HL-60 (cell line): Measurements from ENCODE around the gene HTR3B.

Experiments used
- DNase-seq, 2 experiments: peaks; one replicate each; pipeline ENCODE4 v3.0.0-alpha.2; 2010 to 2020; ENCODE audit warnings: low read depth in 1 of 2, low spot score in 1 of 2
- H3K27ac ChIP-seq: fragments of 250-450 bp; sonication (Bioruptor Pico); replicated peaks from 2 replicates; pipeline ENCODE4 v1.5.1; 2020; ENCODE audit warnings: mild to moderate bottlenecking, moderate library complexity
- H3K27me3 ChIP-seq: fragments of 250-450 bp; sonication (Bioruptor Pico); 2 replicates; pipeline ENCODE4 v1.5.1; 2021; ENCODE audit warnings: mild to moderate bottlenecking, moderate library complexity; ENCODE audit not compliant: insufficient read depth, poor library complexity, severe bottlenecking
- H3K4me3 ChIP-seq: replicated peaks from 2 replicates; pipeline ENCODE4 v1.5.1; 2011; ENCODE audit warnings: mild to moderate bottlenecking, control low read depth, low read length; ENCODE audit not compliant: insufficient read depth
- GABPA ChIP-seq: IDR thresholded peaks from 2 replicates; pipeline ENCODE4 v1.6.1; 2012; ENCODE audit warnings: low read depth
- POLR2AphosphoS5 ChIP-seq: IDR thresholded peaks from 2 replicates; pipeline ENCODE4 v1.6.1; 2012; ENCODE audit warnings: low read depth
- SPI1 ChIP-seq: IDR thresholded peaks from 2 replicates; pipeline ENCODE4 v1.6.1; 2012; ENCODE audit warnings: low read depth, mild to moderate bottlenecking, borderline replicate concordance
- TF ChIP-seq, protein P1 (sequence below): IDR thresholded peaks from 2 replicates; pipeline ENCODE4 v1.6.1; 2012; ENCODE audit warnings: low read depth; ENCODE audit not compliant: insufficient replicate concordance
- TF ChIP-seq, protein P2 (sequence below): IDR thresholded peaks from one replicate; pipeline ENCODE4 v1.5.1; 2011; ENCODE audit warnings: low read length, control low read depth, inconsistent platforms; ENCODE audit not compliant: insufficient read depth

Gene HTR3B

DNA sequence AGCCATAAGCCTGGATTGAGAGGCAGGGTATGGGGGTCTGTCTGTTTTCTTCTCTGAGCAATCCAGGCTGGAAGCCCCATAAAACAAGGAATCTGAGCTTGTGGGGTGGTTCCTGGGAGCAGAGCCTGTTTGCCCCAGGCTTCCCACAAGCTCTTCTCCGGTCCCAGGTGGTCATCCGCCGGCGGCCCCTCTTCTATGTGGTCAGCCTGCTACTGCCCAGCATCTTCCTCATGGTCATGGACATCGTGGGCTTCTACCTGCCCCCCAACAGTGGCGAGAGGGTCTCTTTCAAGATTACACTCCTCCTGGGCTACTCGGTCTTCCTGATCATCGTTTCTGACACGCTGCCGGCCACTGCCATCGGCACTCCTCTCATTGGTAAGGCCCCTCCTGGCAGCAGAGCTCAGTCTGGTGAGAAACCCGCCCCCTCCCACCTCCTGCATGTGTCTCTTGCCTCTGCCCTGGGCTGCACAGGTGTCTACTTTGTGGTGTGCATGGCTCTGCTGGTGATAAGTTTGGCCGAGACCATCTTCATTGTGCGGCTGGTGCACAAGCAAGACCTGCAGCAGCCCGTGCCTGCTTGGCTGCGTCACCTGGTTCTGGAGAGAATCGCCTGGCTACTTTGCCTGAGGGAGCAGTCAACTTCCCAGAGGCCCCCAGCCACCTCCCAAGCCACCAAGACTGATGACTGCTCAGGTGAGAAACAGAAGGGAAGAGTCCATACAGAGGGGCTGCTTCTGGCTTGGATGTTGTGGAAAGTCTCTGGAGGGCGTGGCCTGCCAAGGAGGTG lies 82.0 kb downstream of the HTR3B start:
- no peak overlapping the region for H3K4me3 ChIP-seq
- no peak overlapping the region for H3K27ac ChIP-seq
- H3K27me3 ChIP-seq = no peaks in the 10 kb centered on the region
- DNase-seq = no peak
- TF ChIP-seq, protein P1, sequence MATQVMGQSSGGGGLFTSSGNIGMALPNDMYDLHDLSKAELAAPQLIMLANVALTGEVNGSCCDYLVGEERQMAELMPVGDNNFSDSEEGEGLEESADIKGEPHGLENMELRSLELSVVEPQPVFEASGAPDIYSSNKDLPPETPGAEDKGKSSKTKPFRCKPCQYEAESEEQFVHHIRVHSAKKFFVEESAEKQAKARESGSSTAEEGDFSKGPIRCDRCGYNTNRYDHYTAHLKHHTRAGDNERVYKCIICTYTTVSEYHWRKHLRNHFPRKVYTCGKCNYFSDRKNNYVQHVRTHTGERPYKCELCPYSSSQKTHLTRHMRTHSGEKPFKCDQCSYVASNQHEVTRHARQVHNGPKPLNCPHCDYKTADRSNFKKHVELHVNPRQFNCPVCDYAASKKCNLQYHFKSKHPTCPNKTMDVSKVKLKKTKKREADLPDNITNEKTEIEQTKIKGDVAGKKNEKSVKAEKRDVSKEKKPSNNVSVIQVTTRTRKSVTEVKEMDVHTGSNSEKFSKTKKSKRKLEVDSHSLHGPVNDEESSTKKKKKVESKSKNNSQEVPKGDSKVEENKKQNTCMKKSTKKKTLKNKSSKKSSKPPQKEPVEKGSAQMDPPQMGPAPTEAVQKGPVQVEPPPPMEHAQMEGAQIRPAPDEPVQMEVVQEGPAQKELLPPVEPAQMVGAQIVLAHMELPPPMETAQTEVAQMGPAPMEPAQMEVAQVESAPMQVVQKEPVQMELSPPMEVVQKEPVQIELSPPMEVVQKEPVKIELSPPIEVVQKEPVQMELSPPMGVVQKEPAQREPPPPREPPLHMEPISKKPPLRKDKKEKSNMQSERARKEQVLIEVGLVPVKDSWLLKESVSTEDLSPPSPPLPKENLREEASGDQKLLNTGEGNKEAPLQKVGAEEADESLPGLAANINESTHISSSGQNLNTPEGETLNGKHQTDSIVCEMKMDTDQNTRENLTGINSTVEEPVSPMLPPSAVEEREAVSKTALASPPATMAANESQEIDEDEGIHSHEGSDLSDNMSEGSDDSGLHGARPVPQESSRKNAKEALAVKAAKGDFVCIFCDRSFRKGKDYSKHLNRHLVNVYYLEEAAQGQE = no peak
- no peak for TF ChIP-seq GABPA

DNA sequence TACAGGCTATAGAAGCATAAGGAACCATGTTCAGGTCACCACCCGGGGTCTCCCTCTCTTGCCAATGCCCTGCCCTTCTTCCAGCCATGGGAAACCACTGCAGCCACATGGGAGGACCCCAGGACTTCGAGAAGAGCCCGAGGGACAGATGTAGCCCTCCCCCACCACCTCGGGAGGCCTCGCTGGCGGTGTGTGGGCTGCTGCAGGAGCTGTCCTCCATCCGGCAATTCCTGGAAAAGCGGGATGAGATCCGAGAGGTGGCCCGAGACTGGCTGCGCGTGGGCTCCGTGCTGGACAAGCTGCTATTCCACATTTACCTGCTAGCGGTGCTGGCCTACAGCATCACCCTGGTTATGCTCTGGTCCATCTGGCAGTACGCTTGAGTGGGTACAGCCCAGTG lies 84.8 kb downstream of the HTR3B start:
- Histone ChIP-seq H3K27me3 (no peaks in the 10 kb centered on the region), H3K27ac (no peak overlapping the region), H3K4me3 (no peak overlapping the region)
- no peak for TF ChIP-seq POLR2AphosphoS5
- no peak for TF ChIP-seq GABPA
- TF ChIP-seq, protein P2, sequence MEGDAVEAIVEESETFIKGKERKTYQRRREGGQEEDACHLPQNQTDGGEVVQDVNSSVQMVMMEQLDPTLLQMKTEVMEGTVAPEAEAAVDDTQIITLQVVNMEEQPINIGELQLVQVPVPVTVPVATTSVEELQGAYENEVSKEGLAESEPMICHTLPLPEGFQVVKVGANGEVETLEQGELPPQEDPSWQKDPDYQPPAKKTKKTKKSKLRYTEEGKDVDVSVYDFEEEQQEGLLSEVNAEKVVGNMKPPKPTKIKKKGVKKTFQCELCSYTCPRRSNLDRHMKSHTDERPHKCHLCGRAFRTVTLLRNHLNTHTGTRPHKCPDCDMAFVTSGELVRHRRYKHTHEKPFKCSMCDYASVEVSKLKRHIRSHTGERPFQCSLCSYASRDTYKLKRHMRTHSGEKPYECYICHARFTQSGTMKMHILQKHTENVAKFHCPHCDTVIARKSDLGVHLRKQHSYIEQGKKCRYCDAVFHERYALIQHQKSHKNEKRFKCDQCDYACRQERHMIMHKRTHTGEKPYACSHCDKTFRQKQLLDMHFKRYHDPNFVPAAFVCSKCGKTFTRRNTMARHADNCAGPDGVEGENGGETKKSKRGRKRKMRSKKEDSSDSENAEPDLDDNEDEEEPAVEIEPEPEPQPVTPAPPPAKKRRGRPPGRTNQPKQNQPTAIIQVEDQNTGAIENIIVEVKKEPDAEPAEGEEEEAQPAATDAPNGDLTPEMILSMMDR = no peak
- TF ChIP-seq, protein P1 = no peak
- no peak for TF ChIP-seq SPI1
- no peak for DNase-seq

DNA sequence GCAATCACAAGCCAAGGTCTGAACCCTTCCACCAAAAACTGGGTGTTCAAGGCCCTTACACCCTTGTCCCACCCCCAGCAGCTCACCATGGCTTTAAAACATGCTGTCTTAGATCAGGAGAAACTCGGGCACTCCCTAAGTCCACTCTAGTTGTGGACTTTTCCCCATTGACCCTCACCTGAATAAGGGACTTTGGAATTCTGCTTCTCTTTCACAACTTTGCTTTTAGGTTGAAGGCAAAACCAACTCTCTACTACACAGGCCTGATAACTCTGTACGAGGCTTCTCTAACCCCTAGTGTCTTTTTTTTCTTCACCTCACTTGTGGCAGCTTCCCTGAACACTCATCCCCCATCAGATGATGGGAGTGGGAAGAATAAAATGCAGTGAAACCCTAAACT lies 85.3 kb downstream of the HTR3B start:
- no peaks in the 10 kb centered on the region for H3K27me3 ChIP-seq
- no peak overlapping the region for H3K4me3 ChIP-seq
- TF ChIP-seq, protein P1 = no peak
- no peak for TF ChIP-seq GABPA
- DNase-seq = no peak
- H3K27ac ChIP-seq = no peak overlapping the region

DNA sequence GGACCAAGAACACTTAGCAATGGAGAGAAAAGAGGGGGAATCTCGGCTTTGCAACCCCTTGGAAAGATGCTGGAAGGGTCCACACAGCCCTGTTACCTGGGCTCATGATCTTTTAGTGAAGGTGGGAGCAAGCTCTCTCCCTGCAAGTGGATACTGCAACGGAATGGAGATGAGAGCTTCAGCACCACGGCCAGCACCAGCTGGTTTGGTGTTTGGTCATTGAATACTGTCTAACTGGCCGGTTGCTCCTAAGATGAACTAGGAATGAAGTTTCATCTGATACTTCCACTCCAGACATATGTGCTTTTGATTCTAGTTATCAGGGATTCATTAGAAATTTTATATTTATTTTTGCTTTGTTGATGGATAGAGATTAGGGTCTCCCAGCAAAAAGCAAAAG lies 86.6 kb downstream of the HTR3B start:
- DNase-seq = no peak
- Histone ChIP-seq H3K27ac (no peak overlapping the region), H3K4me3 (no peak overlapping the region), H3K27me3 (no peaks in the 10 kb centered on the region)
- TF ChIP-seq, protein P1 = peak; percentile 96
- no peak for TF ChIP-seq POLR2AphosphoS5
